ENCODE results near the gene C2orf15.
A peak's percentile ranks its signal among the peaks of the same experiment; 100 is the strongest.
"Not testable (repeated sequence)": the region's sequence is repeated elsewhere in the genome, so short reads cannot be mapped to it uniquely, and the experiment has no call there.

Gene C2orf15

GRCh38 chr2:99169534-99169933 is 28.0 kb downstream of the C2orf15 start:
- no peak for DNase-seq

GRCh38 chr2:99171377-99172140 is 30.1 kb downstream of the C2orf15 start:
- no peak for DNase-seq

- peak; percentile 75 for DNase-seq
Observed at GRCh38 chr2:99180755-99181623, 39.5 kb downstream of the C2orf15 start, which contains the start of the genes MITD1 and MRPL30. TSS of gene MITD1 (minus strand) at chr2:99181058. CDS start at chr2:99180981, 77 bp downstream. TSS of gene MRPL30 (plus strand) at chr2:99181184. CDS start at chr2:99186204, 5,020 bp downstream.

- no peak for DNase-seq
Observed at GRCh38 chr2:99181624-99182000, 40.1 kb downstream of the C2orf15 start.

GRCh38 chr2:99183025-99183424 is 41.5 kb downstream of the C2orf15 start:
- peak; percentile 25 for DNase-seq

GRCh38 chr2:99184811-99185210 is 43.3 kb downstream of the C2orf15 start:
- no peak for DNase-seq

- DNase-seq, result no peak
Observed at GRCh38 chr2:99187011-99187410, 45.5 kb downstream of the C2orf15 start.

GRCh38 chr2:99188357-99188756 is 46.9 kb downstream of the C2orf15 start:
- DNase-seq, result no peak

- no peak for DNase-seq
Observed at GRCh38 chr2:99190548-99190947, 49.0 kb downstream of the C2orf15 start.

GRCh38 chr2:99192364-99192763 is 50.9 kb downstream of the C2orf15 start:
- DNase-seq, result not testable (repeated sequence)

- DNase-seq, result no peak
Observed at GRCh38 chr2:99198103-99198841, 56.8 kb downstream of the C2orf15 start.

GRCh38 chr2:99200076-99200800 is 58.7 kb downstream of the C2orf15 start:
- DNase-seq, result no peak

Data from NCI-H510A (cell line).